ENCODE data around the gene MAP7.

MAP7 gene

GRCh38 chr6:136535017-136535765, 15.0 kb downstream of the MAP7 start:
- CTCF ChIA-PET: interaction anchor here (0.6 to 1.7 kb wide), 4 partner anchors 12 to 23 kb away, joined by 3 to 7 read pairs (median 4); no protein-coding TSS in a partner anchor

GRCh38 chr6:136534268-136534667, 16.0 kb downstream of the MAP7 start:
- POLR2A ChIA-PET: no interaction called here
- H3K27me3 ChIP-seq (replicated peaks in 2 of 5; ENCODE audit: control insufficient read depth in 4 of 5, insufficient read depth in 5 of 5, low read length in 4 of 5): no peaks in the 10 kb centered on the region

More at GRCh38 chr6:136535017-136535765, 15.0 kb downstream of the MAP7 start:
- peaks cover 0 to 2% (median 0%) of the 10 kb centered on the region in 4 experiments for H3K36me3 ChIP-seq (ENCODE audit: control insufficient read depth in 4 of 4, insufficient read depth in 4 of 4, low read length in 3 of 4)
- H3K4me3 ChIP-seq (ENCODE audit: control insufficient read depth in 1 of 7, extremely low read depth in 1 of 7, insufficient read depth in 4 of 7, low read depth in 2 of 7, low read length in 6 of 7): peak overlapping the region in 1 of 7 experiments; percentile 34
- H3K27ac ChIP-seq (ENCODE audit: insufficient read depth in 1 of 2, low read depth in 1 of 2, low read length in 2 of 2, poor library complexity in 1 of 2, severe bottlenecking in 2 of 2): no peak overlapping the region
- peak; percentile 43 to 86 (median 75) for DNase-seq
- 60% methylated on average over 2 of the region's 5 CpGs for WGBS (ENCODE audit: insufficient coverage)
- POLR2A ChIA-PET: interaction anchor here (0.6 kb wide), 1 partner anchor 10 kb away, joined by 3 read pairs; no protein-coding TSS in a partner anchor
- H3K4me1 ChIP-seq (ENCODE audit: control extremely low read depth in 1 of 4, control insufficient read depth in 4 of 4, insufficient read depth in 4 of 4, low read length in 3 of 4): peaks cover 11 to 33% (median 20%) of the 10 kb centered on the region in 4 experiments
- no peaks in the 10 kb centered on the region for H3K27me3 ChIP-seq (replicated peaks in 2 of 5; ENCODE audit: control insufficient read depth in 4 of 5, insufficient read depth in 5 of 5, low read length in 4 of 5)
- no peaks in the 10 kb centered on the region for H3K9me3 ChIP-seq (ENCODE audit: control extremely low read depth in 1 of 5, control insufficient read depth in 4 of 5, insufficient read depth in 2 of 5, low read depth in 1 of 5, low read length in 4 of 5)

GRCh38 chr6:136533487-136533886, 16.7 kb downstream of the MAP7 start:
- POLR2A ChIA-PET: no interaction called here
- peaks cover 0 to 2% (median 0%) of the 10 kb centered on the region in 4 experiments for H3K36me3 ChIP-seq (ENCODE audit: control insufficient read depth in 4 of 4, insufficient read depth in 4 of 4, low read length in 3 of 4)
- WGBS (ENCODE audit: insufficient coverage): 13% methylated on average over 4 of the region's 5 CpGs
- H3K4me1 ChIP-seq (ENCODE audit: control extremely low read depth in 1 of 4, control insufficient read depth in 4 of 4, insufficient read depth in 4 of 4, low read length in 3 of 4): peaks cover 11 to 39% (median 22%) of the 10 kb centered on the region in 4 experiments
- no peaks in the 10 kb centered on the region for H3K9me3 ChIP-seq (ENCODE audit: control extremely low read depth in 1 of 5, control insufficient read depth in 4 of 5, insufficient read depth in 2 of 5, low read depth in 1 of 5, low read length in 4 of 5)
- H3K27ac ChIP-seq (ENCODE audit: insufficient read depth in 1 of 2, low read depth in 1 of 2, low read length in 2 of 2, poor library complexity in 1 of 2, severe bottlenecking in 2 of 2): no peak overlapping the region
- no peak for DNase-seq
- CTCF ChIA-PET: interaction anchor here (2.0 kb wide), 1 partner anchor 14 kb away, joined by 6 read pairs; no protein-coding TSS in a partner anchor
- H3K4me3 ChIP-seq (ENCODE audit: control insufficient read depth in 1 of 7, extremely low read depth in 1 of 7, insufficient read depth in 4 of 7, low read depth in 2 of 7, low read length in 6 of 7): peak overlapping the region in 1 of 7 experiments; percentile 19
- no peaks in the 10 kb centered on the region for H3K27me3 ChIP-seq (replicated peaks in 2 of 5; ENCODE audit: control insufficient read depth in 4 of 5, insufficient read depth in 5 of 5, low read length in 4 of 5)

More at GRCh38 chr6:136534268-136534667, 16.0 kb downstream of the MAP7 start:
- peaks cover 0 to 2% (median 0%) of the 10 kb centered on the region in 4 experiments for H3K36me3 ChIP-seq (ENCODE audit: control insufficient read depth in 4 of 4, insufficient read depth in 4 of 4, low read length in 3 of 4)
- H3K27ac ChIP-seq (ENCODE audit: insufficient read depth in 1 of 2, low read depth in 1 of 2, low read length in 2 of 2, poor library complexity in 1 of 2, severe bottlenecking in 2 of 2): no peak overlapping the region
- no peak overlapping the region for H3K4me3 ChIP-seq (ENCODE audit: control insufficient read depth in 1 of 7, extremely low read depth in 1 of 7, insufficient read depth in 4 of 7, low read depth in 2 of 7, low read length in 6 of 7)
- 100% methylated on average over 1 of the region's 3 CpGs for WGBS (ENCODE audit: insufficient coverage)
- H3K4me1 ChIP-seq (ENCODE audit: control extremely low read depth in 1 of 4, control insufficient read depth in 4 of 4, insufficient read depth in 4 of 4, low read length in 3 of 4): peaks cover 11 to 39% (median 22%) of the 10 kb centered on the region in 4 experiments
- CTCF ChIA-PET: interaction anchor here (1.5 kb wide), 1 partner anchor 13 kb away, joined by 7 read pairs; no protein-coding TSS in a partner anchor
- DNase-seq: no peak
- H3K9me3 ChIP-seq (ENCODE audit: control extremely low read depth in 1 of 5, control insufficient read depth in 4 of 5, insufficient read depth in 2 of 5, low read depth in 1 of 5, low read length in 4 of 5): no peaks in the 10 kb centered on the region

- DNase-seq: no peak
- Histone ChIP-seq H3K9me3 (ENCODE audit: control extremely low read depth in 1 of 5, control insufficient read depth in 4 of 5, insufficient read depth in 2 of 5, low read depth in 1 of 5, low read length in 4 of 5) (no peaks in the 10 kb centered on the region), H3K27ac (ENCODE audit: insufficient read depth in 1 of 2, low read depth in 1 of 2, low read length in 2 of 2, poor library complexity in 1 of 2, severe bottlenecking in 2 of 2) (no peak overlapping the region), H3K4me1 (ENCODE audit: control extremely low read depth in 1 of 4, control insufficient read depth in 4 of 4, insufficient read depth in 4 of 4, low read length in 3 of 4) (peaks cover 14 to 47% (median 28%) of the 10 kb centered on the region in 4 experiments), H3K27me3 (replicated peaks in 2 of 5; ENCODE audit: control insufficient read depth in 4 of 5, insufficient read depth in 5 of 5, low read length in 4 of 5) (no peaks in the 10 kb centered on the region), H3K4me3 (ENCODE audit: control insufficient read depth in 1 of 7, extremely low read depth in 1 of 7, insufficient read depth in 4 of 7, low read depth in 2 of 7, low read length in 6 of 7) (no peak overlapping the region), H3K36me3 (ENCODE audit: control insufficient read depth in 4 of 4, insufficient read depth in 4 of 4, low read length in 3 of 4) (peaks cover 0 to 2% (median 0%) of the 10 kb centered on the region in 4 experiments)
- ChIA-PET CTCF (interaction anchor here (0.7 to 2.0 kb wide), 6 partner anchors 13 to 189 kb away, joined by 3 to 6 read pairs (median 4); partner anchors contain the start of gene MAP7), POLR2A (interaction anchor here (0.5 kb wide), 1 partner anchor 19 kb away, joined by 3 read pairs; no protein-coding TSS in a partner anchor)
- 100% methylated on average over 2 of the region's 6 CpGs for WGBS (ENCODE audit: insufficient coverage)
Measured at GRCh38 chr6:136532030-136532429, 18.2 kb downstream of the MAP7 start.

- 80% methylated on average over 1 of the region's 3 CpGs for WGBS (ENCODE audit: insufficient coverage)
- peak in 1 of 3 donors; percentile 52 for DNase-seq
- Histone ChIP-seq H3K9me3 (ENCODE audit: control extremely low read depth in 1 of 5, control insufficient read depth in 4 of 5, insufficient read depth in 2 of 5, low read depth in 1 of 5, low read length in 4 of 5) (no peaks in the 10 kb centered on the region), H3K4me1 (ENCODE audit: control extremely low read depth in 1 of 4, control insufficient read depth in 4 of 4, insufficient read depth in 4 of 4, low read length in 3 of 4) (peaks cover 11 to 53% (median 33%) of the 10 kb centered on the region in 4 experiments), H3K36me3 (ENCODE audit: control insufficient read depth in 4 of 4, insufficient read depth in 4 of 4, low read length in 3 of 4) (no peaks in the 10 kb centered on the region), H3K4me3 (ENCODE audit: control insufficient read depth in 1 of 7, extremely low read depth in 1 of 7, insufficient read depth in 4 of 7, low read depth in 2 of 7, low read length in 6 of 7) (no peak overlapping the region), H3K27ac (ENCODE audit: insufficient read depth in 1 of 2, low read depth in 1 of 2, low read length in 2 of 2, poor library complexity in 1 of 2, severe bottlenecking in 2 of 2) (no peak overlapping the region), H3K27me3 (replicated peaks in 2 of 5; ENCODE audit: control insufficient read depth in 4 of 5, insufficient read depth in 5 of 5, low read length in 4 of 5) (no peaks in the 10 kb centered on the region)
- ChIA-PET CTCF (interaction anchor here (0.8 to 2.3 kb wide), 3 partner anchors 10 to 17 kb away, joined by 3 to 13 read pairs (median 4); no protein-coding TSS in a partner anchor), POLR2A (no interaction called here)
Measured at GRCh38 chr6:136529710-136530109, 20.5 kb downstream of the MAP7 start.

GRCh38 chr6:136528477-136528876, 21.7 kb downstream of the MAP7 start:
- Histone ChIP-seq H3K4me3 (ENCODE audit: control insufficient read depth in 1 of 7, extremely low read depth in 1 of 7, insufficient read depth in 4 of 7, low read depth in 2 of 7, low read length in 6 of 7) (no peak overlapping the region), H3K9me3 (ENCODE audit: control extremely low read depth in 1 of 5, control insufficient read depth in 4 of 5, insufficient read depth in 2 of 5, low read depth in 1 of 5, low read length in 4 of 5) (no peaks in the 10 kb centered on the region), H3K36me3 (ENCODE audit: control insufficient read depth in 4 of 4, insufficient read depth in 4 of 4, low read length in 3 of 4) (no peaks in the 10 kb centered on the region), H3K27me3 (replicated peaks in 2 of 5; ENCODE audit: control insufficient read depth in 4 of 5, insufficient read depth in 5 of 5, low read length in 4 of 5) (no peaks in the 10 kb centered on the region), H3K4me1 (ENCODE audit: control extremely low read depth in 1 of 4, control insufficient read depth in 4 of 4, insufficient read depth in 4 of 4, low read length in 3 of 4) (peaks cover 17 to 51% (median 36%) of the 10 kb centered on the region in 4 experiments), H3K27ac (ENCODE audit: insufficient read depth in 1 of 2, low read depth in 1 of 2, low read length in 2 of 2, poor library complexity in 1 of 2, severe bottlenecking in 2 of 2) (no peak overlapping the region)
- no CpG with 5 or more reads among the region's 1 CpG for WGBS (ENCODE audit: insufficient coverage)
- ChIA-PET CTCF (interaction anchor here (0.6 to 3.8 kb wide), 6 partner anchors 8 to 27 kb away, joined by 3 to 20 read pairs (median 8); no protein-coding TSS in a partner anchor), POLR2A (no interaction called here)
- no peak for DNase-seq

Data from common myeloid progenitor, CD34-positive (primary cell).